Fibroblast of pulmonary artery (primary cell): ENCODE data around the gene SUPT3H.

Experiments
- DNase-seq: peaks from one replicate; pipeline ENCODE4 v3.0.0-alpha.2; 2010; ENCODE audit warnings: low read depth
- H3K4me3 ChIP-seq: replicated peaks from 2 replicates; pipeline ENCODE4 v1.5.1; 2011; ENCODE audit warnings: low read depth, mild to moderate bottlenecking, control low read depth, low read length, moderate library complexity
- TF ChIP-seq, protein P1 (sequence below): IDR thresholded peaks from 2 replicates; pipeline ENCODE4 v1.5.1; 2011; ENCODE audit warnings: mild to moderate bottlenecking, control low read depth, low read length, inconsistent platforms; ENCODE audit errors: missing control alignments

The SUPT3H gene

DNA sequence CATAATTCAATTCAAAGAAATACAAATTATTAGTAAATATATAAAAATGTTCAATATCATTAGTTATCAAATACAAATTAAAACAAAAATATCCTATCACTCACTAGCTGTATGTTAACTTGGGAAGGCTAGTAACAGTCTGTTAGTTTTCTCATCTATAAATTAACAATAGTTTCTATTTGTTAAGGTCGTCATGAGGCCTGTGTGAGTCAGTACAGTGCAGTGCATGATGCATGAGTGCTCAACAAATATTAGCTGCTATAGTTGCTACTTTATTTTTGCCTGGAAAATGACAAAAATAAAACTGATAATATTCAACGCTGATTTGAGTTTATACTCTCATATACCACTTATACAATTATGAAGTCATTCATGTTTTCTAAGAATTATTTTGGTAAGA, 451.2 kb downstream of the SUPT3H start:
- no peak for DNase-seq
- H3K4me3 ChIP-seq, result no peak overlapping the region
- TF ChIP-seq, protein P1, sequence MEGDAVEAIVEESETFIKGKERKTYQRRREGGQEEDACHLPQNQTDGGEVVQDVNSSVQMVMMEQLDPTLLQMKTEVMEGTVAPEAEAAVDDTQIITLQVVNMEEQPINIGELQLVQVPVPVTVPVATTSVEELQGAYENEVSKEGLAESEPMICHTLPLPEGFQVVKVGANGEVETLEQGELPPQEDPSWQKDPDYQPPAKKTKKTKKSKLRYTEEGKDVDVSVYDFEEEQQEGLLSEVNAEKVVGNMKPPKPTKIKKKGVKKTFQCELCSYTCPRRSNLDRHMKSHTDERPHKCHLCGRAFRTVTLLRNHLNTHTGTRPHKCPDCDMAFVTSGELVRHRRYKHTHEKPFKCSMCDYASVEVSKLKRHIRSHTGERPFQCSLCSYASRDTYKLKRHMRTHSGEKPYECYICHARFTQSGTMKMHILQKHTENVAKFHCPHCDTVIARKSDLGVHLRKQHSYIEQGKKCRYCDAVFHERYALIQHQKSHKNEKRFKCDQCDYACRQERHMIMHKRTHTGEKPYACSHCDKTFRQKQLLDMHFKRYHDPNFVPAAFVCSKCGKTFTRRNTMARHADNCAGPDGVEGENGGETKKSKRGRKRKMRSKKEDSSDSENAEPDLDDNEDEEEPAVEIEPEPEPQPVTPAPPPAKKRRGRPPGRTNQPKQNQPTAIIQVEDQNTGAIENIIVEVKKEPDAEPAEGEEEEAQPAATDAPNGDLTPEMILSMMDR, result no peak

DNA sequence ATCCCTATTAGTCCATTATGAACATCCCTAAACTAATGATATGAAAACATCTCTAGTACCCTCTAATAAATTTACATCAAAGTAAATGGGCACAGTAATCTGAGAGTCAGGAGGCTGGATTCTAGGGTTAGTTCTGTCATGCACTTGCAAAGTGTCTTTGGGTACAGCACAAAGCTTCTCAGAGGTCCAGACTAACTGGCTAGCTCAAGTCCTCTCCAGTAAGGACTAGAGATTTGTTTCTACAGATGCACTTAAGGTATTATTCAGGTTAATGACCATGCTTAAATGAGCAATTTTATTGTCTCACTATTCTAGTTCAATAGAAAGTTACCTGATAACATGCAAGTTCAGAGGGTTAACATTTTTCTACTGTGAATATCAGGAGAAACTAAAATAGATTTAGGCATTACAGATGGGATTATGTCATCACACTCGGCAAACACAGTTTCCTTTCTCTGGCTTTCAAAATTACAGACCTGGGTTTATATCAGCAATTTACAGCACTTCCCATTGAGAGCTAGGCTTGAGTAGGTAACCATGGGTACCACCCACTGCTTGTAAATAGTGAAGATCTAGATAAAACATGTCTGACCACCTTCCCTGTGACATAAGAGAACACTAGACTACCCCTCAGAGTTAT, 452.5 kb downstream of the SUPT3H start:
- no peak overlapping the region for H3K4me3 ChIP-seq
- TF ChIP-seq, protein P1, result no peak
- DNase-seq, result peak; percentile 61

DNA sequence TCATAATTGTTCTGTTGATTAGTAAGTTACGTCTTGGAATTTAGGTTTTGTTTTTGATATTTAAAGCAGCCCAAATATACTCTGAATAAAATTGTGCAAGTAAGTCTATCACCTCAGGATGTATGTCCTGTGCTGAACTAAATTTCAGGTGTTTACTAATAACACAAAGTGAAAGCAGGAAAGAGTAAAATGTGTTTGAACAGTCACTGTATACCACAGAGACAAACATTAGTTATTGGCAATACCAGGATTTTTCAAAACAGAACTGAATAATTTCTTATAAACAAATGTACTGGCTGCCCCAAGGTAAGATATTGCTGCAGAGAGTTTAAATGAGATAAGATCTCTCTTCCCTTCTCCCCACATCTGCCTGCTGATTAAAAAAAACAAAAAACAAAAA, 454.3 kb downstream of the SUPT3H start:
- no peak overlapping the region for H3K4me3 ChIP-seq
- TF ChIP-seq, protein P1, result no peak
- no peak for DNase-seq

DNA sequence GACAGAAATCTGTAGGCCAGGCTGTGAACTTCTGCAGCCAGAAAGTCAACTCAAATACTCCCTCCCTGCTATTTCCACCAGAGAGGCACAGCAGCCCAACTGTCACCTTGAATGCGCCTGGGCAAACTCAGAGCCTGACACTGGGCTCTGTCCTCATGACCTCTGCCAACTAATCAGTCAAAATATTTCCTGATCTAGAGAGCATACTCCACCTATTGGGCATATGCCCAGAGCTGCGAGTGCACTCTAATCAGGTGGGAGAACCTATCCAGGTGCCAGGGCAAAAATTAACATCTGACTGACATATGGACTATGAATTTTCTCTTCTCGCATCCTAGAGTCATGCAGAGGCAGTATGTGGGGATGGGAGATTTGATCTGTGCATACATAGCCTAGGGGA, 455.9 kb downstream of the SUPT3H start:
- no peak for DNase-seq
- TF ChIP-seq, protein P1, result no peak

DNA sequence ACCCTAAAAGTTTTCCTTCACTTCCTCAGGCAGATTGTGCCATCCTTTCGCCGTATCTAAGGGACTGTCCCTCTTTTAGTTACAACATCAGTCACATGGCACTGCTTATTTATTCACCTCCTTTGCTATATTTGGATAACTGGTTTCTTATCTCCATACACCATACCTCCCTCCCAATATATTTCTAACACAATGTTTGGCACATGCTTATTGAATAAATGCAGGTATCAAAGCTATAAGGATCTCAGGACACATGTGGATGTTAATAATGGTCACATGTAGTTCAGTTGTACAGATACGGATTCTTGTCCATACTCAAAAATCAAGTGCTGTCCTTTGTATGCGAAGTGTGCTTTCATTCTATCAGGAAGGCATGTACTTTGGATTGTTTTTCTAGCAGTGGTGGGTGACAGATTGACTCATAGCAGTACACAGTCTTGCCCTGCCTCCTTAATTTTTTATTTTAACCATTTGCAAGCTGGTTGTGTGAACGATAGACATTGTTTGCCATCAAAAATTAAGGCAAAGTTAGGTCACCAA, 456.7 kb downstream of the SUPT3H start:
- TF ChIP-seq, protein P1, result no peak
- DNase-seq, result peak; percentile 11

More for the DNA sequence above, 455.9 kb downstream of the SUPT3H start:
- no peak overlapping the region for H3K4me3 ChIP-seq

DNA sequence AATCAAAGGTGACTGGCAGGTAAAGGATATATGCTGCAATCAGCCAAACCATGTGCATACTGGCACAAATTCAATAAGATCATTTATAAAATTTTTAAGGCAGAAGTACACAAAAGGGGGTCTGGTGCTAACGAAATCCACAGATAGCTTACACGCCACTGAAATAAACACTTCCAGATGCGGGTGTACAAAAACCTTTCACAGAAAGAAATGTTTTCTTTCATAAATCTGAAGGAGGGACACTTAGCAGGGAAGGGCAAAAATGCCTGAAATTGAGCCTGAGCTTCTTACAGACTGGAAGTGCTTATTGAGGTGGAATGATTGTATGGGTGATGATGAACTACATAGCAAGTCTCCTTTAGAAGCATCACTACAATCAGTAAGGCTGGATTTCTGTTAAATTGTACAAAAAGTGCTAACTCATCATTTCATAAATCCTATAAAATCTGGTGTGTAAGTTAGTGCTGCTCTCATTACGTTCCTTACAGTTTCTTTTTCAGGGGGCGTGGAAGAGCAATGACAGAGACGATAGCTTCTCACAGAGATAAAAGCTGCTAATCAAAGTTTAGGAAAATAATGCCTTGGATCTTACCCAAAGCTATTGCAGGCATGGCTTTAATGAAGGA, 458.9 kb downstream of the SUPT3H start:
- DNase-seq, result no peak
- TF ChIP-seq, protein P1, result no peak
- no peak overlapping the region for H3K4me3 ChIP-seq

More for the DNA sequence above, 456.7 kb downstream of the SUPT3H start:
- no peak overlapping the region for H3K4me3 ChIP-seq
